Loucy (cell line): Measurements from ENCODE around the gene SYNE1.

ENCODE experiments used
- H2AFZ ChIP-seq: fragments of 200-600 bp; sonication (generic); 2 replicates; pipeline ENCODE4 v1.6.0; 2016; ENCODE audit warnings: antibody characterized with exemption, mild to moderate bottlenecking, low read length, moderate library complexity
- H3F3A ChIP-seq: fragments of 200-600 bp; 2 replicates; pipeline ENCODE4 v1.6.0; 2016; ENCODE audit warnings: antibody characterized with exemption, low read depth, mild to moderate bottlenecking
- H3K27me3 ChIP-seq: fragments of 200-600 bp; sonication (generic); 2 replicates; pipeline ENCODE4 v1.6.1; 2014; ENCODE audit warnings: low read length, mild to moderate bottlenecking; ENCODE audit not compliant: insufficient read depth, poor library complexity, severe bottlenecking
- H3K36me3 ChIP-seq: fragments of 200-600 bp; sonication (generic); 2 replicates; pipeline ENCODE4 v1.6.1; 2016; ENCODE audit warnings: low read length; ENCODE audit not compliant: insufficient read depth
- H3K4me1 ChIP-seq: fragments of 200-600 bp; sonication (generic); 2 replicates; pipeline ENCODE4 v1.5.1; 2014; ENCODE audit warnings: low read length, mild to moderate bottlenecking; ENCODE audit not compliant: insufficient read depth, poor library complexity, severe bottlenecking
- H3K4me2 ChIP-seq: fragments of 200-600 bp; sonication (generic); 2 replicates; pipeline ENCODE4 v1.6.0; 2014; ENCODE audit warnings: antibody characterized with exemption, low read length, low read depth, mild to moderate bottlenecking; ENCODE audit not compliant: poor library complexity, severe bottlenecking
- H3K4me3 ChIP-seq: fragments of 200-600 bp; sonication (generic); 2 replicates; pipeline ENCODE4 v1.5.1; 2014; ENCODE audit warnings: low read length, mild to moderate bottlenecking, mixed read lengths; ENCODE audit not compliant: poor library complexity, severe bottlenecking
- H3K79me2 ChIP-seq: fragments of 200-600 bp; sonication (generic); 2 replicates; pipeline ENCODE4 v1.6.1; 2014; ENCODE audit warnings: low read length; ENCODE audit not compliant: insufficient read depth
- H3K9ac ChIP-seq: fragments of 200-600 bp; sonication (generic); 2 replicates; pipeline ENCODE4 v1.6.0; 2014; ENCODE audit warnings: mild to moderate bottlenecking, low read depth, low read length, moderate library complexity; ENCODE audit not compliant: poor library complexity, severe bottlenecking
- H3K9me2 ChIP-seq: fragments of 200-600 bp; sonication (generic); replicated peaks from 2 replicates; pipeline ENCODE4 v1.6.1; 2016; ENCODE audit warnings: low read depth, low read length, mixed read lengths
- H3K9me3 ChIP-seq: fragments of 200-600 bp; sonication (generic); 2 replicates; pipeline ENCODE4 v1.6.1; 2014; ENCODE audit warnings: mild to moderate bottlenecking, antibody characterized with exemption, low read length, low read depth; ENCODE audit not compliant: insufficient read depth
- H4K20me1 ChIP-seq: fragments of 200-600 bp; sonication (generic); 2 replicates; pipeline ENCODE4 v1.6.0; 2014; ENCODE audit warnings: antibody characterized with exemption, low read length, mild to moderate bottlenecking; ENCODE audit not compliant: insufficient read depth, poor library complexity, severe bottlenecking
- CTCF ChIP-seq: fragments of 200-600 bp; sonication (generic); conservative IDR thresholded peaks from 2 replicates; pipeline ENCODE4 v1.5.1; 2014; ENCODE audit warnings: mild to moderate bottlenecking, antibody characterized with exemption, low read length
- EZH2phosphoT487 ChIP-seq: fragments of 200-600 bp; IDR thresholded peaks from 2 replicates; pipeline ENCODE4 v1.6.1; 2018; ENCODE audit warnings: antibody characterized with exemption, mild to moderate bottlenecking, moderate library complexity, borderline replicate concordance

SYNE1 gene

GRCh38 chr6:152598901-152599537, 38.1 kb downstream of the SYNE1 start:
- no peaks in the 10 kb centered on the region for H3K9me3 ChIP-seq
- no peaks in the 10 kb centered on the region for H3K79me2 ChIP-seq
- no peak overlapping the region for H3K9ac ChIP-seq
- H3K27me3 ChIP-seq, result no peaks in the 10 kb centered on the region
- H3K4me3 ChIP-seq, result no peak overlapping the region
- no peak overlapping the region for H2AFZ ChIP-seq
- no peaks in the 10 kb centered on the region for H3K9me2 ChIP-seq
- no peaks in the 10 kb centered on the region for H4K20me1 ChIP-seq
- no peaks in the 10 kb centered on the region for H3K4me1 ChIP-seq
- TF ChIP-seq CTCF (no peak), EZH2phosphoT487 (no peak)
- H3K4me2 ChIP-seq, result no peak overlapping the region
- H3K36me3 ChIP-seq, result no peaks in the 10 kb centered on the region
- no peaks in the 10 kb centered on the region for H3F3A ChIP-seq

- Histone ChIP-seq H3K4me3 (no peak overlapping the region), H3K4me2 (no peak overlapping the region), H3K79me2 (no peaks in the 10 kb centered on the region), H4K20me1 (no peaks in the 10 kb centered on the region), H3K9ac (no peak overlapping the region), H2AFZ (no peak overlapping the region), H3K27me3 (no peaks in the 10 kb centered on the region), H3K9me3 (no peaks in the 10 kb centered on the region), H3K4me1 (no peaks in the 10 kb centered on the region), H3K9me2 (no peaks in the 10 kb centered on the region), H3K36me3 (no peaks in the 10 kb centered on the region), H3F3A (no peaks in the 10 kb centered on the region)
- no peak for TF ChIP-seq CTCF
- TF ChIP-seq EZH2phosphoT487, result no peak
Observed at GRCh38 chr6:152598421-152598820, 38.7 kb downstream of the SYNE1 start.

DNA sequence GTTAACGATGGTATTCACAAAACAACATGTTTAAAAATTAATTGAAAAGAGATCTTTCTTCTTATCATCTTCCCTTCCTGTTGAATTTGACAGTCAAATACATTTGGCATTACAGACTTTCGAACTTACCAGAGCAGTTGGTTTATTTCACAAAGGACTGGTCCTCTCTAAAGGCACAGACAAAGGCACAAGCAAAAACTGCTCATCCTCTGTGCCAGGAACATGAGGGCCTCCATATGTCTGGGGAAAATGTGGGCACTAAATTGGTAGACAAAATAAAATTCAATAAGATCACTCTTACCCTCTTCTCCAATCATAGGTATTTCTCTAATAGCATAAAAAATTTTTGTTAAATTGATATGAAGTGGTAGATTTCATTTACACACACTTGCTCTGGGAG, 40.4 kb downstream of the SYNE1 start:
- no peaks in the 10 kb centered on the region for H3K79me2 ChIP-seq
- H3K9me3 ChIP-seq, result no peaks in the 10 kb centered on the region
- H3K9me2 ChIP-seq, result no peaks in the 10 kb centered on the region
- TF ChIP-seq CTCF (no peak), EZH2phosphoT487 (no peak)
- H3K4me2 ChIP-seq, result no peak overlapping the region
- no peaks in the 10 kb centered on the region for H3K36me3 ChIP-seq
- H3K27me3 ChIP-seq, result no peaks in the 10 kb centered on the region
- no peaks in the 10 kb centered on the region for H3K4me1 ChIP-seq
- H2AFZ ChIP-seq, result no peak overlapping the region
- no peak overlapping the region for H3K4me3 ChIP-seq
- no peaks in the 10 kb centered on the region for H4K20me1 ChIP-seq
- no peak overlapping the region for H3K9ac ChIP-seq
- H3F3A ChIP-seq, result no peaks in the 10 kb centered on the region
